Renal pelvis (tissue), 4 donors: ENCODE results near the gene TCAP. TPM values are rescaled to one million over a fixed set of nuclear protein-coding genes. Genes with fewer than 3 reads are reported as not detected.

Source experiments
- DNase-seq: peaks from one replicate; pipeline ENCODE4 v3.0.0-alpha.2; 2013
- polyA plus RNA-seq, 3 donors: library from polyadenylated mRNA; unstranded; fragments of 120-200 nt; gene quantifications; one replicate each; pipeline ENCODE4 v1.2.1, GENCODE V29; 2013; ENCODE audit not compliant: insufficient read length in 3 of 3

The TCAP gene
- polyA plus RNA-seq, 3 donors = 1.5 to 2.0 (median 1.9) TPM

DNA sequence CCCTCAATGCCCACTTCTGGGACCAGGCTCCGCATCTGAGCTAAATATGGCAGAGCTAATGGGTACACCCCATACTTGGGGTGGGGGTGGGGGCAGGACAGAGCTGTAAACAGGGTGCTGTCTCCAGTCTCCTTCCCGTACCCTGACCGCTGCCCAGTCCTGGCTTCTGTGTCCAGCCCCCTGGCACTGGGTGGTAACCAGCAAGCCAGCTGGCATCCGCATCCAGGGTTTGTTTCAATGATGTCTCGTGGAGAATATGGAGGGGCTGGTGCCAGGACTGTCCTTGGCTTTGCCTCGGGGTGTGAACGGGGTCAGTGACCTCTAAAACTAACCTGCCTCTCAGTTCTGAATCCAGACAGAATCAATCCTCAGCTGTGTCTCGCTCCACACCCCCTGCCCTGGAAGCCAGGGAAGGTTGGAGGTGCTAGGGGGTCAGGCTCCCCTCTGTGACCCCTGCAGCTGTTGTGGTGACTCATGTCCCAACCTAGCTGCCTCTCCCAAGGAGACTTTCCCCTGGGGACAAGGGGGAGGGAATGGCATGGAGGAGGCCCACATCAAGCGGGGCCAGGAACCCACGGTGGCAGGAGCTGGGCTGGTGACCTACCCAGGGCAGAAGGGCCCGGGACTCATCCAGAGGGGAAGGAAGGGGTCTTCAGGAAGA lies 1.6 kb downstream of the TCAP start:
- DNase-seq = no peak

GRCh38 chr17:39667262-39667944 lies 2.3 kb downstream of the TCAP start:
- DNase-seq = no peak

DNA sequence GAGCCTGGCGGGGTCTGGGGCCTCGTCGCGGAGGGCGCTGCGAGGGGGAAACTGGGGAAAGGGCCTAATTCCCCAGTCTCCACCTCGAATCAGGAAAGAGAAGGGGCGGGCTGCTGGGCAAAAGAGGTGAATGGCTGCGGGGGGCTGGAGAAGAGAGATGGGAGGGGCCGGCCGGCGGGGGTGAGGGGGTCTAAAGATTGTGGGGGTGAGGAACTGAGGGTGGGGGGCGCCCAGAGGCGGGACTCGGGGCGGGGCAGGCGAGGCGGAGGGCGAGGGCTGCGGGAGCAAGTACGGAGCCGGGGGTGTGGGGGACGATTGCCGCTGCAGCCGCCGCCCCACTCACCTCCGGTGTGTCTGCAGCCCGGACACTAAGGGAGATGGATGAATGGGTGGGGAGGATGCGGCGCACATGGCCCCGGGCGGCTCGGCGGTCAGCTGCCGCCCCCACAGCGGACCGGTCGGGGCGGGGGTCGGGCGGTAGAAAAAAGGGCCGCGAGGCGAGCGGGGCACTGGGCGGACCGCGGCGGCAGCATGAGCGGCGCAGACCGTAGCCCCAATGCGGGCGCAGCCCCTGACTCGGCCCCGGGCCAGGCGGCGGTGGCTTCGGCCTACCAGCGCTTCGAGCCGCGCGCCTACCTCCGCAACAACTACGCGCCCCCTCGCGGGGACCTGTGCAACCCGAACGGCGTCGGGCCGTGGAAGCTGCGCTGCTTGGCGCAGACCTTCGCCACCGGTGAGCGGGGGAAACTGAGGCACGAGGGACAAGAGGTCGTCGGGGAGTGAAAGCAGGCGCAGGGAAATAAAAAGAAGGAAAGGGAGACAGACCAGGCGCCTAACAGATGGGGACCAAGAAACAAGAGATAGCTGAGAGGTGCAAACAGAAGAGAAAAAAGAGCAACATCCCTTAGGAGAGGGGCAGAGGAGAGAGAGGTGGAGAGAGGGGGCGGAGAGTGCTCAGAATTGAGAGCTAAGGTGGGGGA lies 3.1 kb downstream of the TCAP start, which contains the start of gene PNMT:
Gene PNMT (plus strand): TSS at position 509 of the 980 bp plus-strand sequence. CDS start 23 bp downstream, at position 532.
- peak; percentile 60 for DNase-seq

DNA sequence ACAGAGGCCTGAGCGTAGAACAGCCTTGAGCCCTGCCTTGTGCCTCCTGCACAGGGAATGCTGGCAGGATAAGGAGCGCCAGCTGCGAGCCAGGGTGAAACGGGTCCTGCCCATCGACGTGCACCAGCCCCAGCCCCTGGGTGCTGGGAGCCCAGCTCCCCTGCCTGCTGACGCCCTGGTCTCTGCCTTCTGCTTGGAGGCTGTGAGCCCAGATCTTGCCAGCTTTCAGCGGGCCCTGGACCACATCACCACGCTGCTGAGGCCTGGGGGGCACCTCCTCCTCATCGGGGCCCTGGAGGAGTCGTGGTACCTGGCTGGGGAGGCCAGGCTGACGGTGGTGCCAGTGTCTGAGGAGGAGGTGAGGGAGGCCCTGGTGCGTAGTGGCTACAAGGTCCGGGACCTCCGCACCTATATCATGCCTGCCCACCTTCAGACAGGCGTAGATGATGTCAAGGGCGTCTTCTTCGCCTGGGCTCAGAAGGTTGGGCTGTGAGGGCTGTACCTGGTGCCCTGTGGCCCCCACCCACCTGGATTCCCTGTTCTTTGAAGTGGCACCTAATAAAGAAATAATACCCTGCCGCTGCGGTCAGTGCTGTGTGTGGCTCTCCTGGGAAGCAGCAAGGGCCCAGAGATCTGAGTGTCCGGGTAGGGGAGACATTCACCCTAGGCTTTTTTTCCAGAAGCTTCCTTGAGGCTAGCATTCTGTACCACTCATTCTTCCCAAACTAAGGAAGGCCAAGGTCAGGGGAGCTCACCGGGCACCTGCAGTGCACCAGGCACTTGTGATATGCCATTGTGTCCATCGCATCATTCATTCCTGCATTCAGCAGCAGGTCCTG lies 5.0 kb downstream of the TCAP start:
- no peak for DNase-seq

- DNase-seq = no peak
These were observed 5.6 kb downstream of the TCAP start for GRCh38 chr17:39670746-39671145.

DNA sequence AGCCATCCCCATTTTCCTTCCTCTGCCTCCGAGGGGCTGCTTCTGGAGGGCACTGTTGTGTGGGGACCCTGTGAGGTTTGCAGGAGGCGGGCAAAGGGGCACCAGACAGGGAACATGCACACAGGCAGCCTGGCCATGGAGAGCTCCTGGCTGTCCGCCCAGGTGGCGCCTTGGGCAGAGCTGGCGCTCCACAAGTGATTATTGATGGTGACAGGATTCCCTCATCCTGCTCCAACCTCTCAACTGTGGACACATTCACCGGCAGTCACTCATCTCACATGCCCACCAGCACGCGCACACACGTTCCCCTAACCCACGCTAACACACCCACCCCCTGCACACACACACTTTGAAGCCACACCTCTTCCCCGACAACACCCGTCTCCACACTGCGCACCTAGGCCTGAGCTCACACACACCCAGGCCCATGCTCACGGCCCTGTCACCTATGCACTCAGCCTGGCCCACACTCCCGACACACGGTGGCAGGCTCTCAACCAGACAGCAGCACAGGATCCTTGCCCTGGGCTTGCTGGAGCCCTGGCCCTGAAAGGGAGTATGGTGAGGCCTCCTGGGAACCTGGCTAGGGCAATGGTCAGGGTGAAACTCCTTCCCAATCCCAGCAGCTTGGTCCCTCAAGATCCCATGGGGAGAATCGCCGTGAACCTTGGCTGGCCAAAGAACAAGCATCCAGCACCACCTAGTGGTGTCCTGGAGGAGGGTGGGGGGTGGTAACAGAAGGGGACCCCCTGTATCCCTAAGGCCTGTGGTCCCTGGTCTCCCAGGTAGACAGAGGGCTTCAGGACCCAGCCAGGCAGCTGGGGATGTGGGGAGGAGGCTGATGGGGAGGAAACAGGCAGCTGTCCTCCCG lies 6.7 kb downstream of the TCAP start:
- DNase-seq = no peak

DNA sequence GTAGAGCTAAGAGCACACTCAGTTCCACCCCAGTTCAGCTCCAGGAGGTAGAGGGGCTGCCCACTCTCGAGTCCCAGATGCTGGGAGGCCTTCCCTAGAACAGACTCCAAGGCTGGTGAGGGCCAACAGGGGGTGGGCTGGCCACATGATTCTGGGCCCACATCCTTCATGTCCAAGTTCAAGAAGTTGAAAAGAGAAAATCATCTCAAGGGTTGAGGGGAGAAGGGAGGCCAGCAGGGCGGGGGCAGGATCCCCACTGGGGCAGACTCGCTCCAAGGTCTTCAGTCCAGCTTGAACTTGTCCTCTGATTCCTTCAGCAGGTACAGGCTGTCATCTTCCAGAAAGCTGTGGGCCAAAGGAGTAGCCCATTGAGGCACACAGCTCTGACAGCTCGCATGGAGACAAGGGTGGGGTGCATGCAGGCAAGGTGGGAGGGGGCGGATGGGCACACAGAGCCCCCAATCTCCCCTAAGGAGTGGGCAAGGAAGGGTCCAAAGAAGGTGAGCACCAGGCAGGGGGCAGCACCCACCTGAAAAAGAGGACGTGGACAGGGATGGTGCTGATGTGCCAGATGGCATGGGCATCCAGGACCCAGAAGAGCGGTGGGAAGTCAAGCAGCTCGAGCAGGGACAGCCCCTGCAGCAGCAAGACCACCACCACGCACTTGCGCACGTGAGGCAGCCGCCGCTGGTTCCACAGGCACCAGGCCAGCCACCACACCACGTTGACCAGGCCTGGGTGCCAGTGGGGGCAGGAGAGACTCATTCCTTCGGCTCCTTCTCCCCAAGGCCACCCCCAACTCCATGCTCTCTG lies 7.6 kb downstream of the TCAP start:
- no peak for DNase-seq

DNA sequence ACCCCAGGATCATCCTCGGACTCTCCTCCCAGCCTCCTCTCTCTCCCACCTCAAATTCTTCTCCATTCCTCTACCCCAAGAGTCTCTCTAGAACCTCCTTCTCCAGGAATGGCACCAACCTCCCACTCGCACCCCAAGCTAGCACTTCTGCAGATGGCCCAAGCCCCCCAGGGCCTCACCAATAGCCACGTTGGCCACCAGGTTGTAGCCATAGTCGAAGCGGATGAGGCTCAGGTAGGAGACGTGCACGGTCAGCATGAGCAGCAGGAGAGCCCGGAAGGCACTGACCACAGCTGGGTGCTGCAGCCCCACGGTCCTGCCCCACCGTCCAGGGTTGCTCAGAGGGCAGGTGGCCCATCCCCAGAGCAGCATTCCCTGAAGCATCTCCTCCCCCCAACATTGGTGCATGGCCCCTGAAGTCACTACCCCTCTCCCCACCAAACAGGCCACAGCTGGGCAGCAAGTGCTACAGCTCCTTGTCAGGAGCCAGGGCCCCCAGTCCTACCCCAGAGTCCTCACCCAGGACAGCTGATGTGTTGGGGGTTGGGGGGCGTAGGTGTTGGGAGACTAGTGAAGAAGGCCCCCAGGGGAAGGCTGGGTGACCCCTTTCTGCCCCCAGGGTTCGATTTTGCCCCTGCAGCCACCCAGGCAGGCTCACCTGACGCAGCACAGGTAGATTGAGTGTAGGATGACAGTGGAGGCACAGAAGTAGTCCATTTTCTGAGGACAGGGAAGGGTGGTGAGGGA lies 8.4 kb downstream of the TCAP start:
- no peak for DNase-seq

DNA sequence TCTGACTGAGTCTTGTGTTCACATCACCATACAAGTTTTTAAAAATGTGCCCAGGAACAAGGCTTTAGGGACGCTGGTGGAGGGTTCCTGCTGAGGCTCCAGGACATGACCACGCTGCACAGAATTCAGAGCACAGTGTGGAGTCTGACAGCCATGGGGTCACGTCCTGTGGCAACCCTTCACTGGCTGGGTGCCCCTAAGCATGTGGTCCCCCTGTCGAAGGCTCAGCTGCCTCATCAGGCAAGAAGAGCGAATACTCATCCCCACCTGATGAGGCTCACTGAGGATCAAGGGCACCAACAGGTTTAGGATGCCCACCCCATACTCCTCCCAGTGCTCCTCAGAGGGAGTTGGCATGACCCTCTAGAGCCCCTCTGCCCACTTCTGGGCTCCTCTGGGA lies 9.0 kb downstream of the TCAP start:
- no peak for DNase-seq

DNA sequence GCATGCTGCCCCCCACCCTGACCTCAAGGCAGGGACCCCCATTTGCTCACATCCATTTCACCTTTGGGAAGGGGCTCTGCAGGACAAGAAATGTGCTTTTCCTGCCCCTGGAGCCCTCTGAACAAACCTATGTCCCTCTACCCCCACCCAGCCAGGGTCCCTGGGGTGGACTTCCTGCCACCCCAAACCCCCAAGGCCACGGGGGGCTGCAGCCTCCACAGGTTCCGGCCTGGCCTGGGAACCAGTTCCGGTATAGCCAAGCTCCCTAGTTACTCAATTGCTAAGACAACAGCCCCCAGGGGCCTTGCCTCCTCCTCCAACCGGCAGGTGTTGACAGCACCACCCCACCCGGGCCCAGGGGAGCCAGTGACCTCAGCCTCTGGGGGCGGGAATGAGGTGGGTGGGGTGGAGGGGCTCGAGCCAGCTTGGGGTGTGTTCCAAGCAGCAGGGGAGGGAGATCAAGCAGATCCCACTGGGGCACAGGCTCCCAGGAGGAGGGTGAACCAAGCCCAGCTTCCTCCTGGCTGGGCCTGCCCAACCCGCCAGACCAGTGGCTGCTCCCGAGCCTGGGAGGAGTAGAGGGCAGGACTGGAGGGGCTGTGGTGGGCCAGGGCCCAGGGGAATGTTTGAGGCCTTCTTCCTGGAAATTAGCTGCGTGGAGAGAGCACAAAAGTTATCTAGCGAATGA lies 9.7 kb downstream of the TCAP start:
- peak; percentile 56 for DNase-seq

DNA sequence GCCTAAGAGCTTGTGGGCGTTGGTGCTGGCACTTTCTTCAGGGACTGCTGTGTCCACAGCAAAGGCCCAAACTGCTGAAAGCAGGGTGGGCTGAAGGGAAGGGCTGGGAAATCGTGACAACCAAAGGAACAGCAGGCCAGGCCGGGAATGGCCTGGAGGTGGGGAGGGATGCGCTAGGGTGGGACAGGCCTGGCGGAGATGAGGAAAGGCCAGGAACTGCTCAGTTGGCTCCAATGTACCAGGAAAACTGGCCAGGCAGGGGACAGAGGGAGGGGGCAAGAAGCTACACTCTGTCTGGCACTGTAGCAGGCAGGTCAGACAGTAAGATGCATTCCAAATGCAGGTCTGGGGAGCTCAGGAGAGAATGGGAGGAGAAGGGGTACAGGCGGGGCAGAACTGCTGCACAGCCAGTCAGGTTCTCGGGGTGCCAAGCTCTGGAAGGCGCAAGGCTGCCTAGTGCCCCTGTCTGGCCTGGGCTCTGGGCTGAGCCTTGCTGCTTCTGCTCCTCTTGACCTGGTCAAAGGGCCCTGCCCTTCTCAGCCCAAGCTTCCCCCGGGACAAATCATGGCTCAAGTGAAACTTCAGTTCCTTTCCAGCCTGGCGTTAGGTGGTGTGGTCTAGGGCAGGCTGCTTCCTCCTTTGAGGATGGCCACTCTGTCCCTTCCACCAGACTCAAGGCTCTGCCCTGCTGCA lies 10.4 kb downstream of the TCAP start:
- no peak for DNase-seq

DNA sequence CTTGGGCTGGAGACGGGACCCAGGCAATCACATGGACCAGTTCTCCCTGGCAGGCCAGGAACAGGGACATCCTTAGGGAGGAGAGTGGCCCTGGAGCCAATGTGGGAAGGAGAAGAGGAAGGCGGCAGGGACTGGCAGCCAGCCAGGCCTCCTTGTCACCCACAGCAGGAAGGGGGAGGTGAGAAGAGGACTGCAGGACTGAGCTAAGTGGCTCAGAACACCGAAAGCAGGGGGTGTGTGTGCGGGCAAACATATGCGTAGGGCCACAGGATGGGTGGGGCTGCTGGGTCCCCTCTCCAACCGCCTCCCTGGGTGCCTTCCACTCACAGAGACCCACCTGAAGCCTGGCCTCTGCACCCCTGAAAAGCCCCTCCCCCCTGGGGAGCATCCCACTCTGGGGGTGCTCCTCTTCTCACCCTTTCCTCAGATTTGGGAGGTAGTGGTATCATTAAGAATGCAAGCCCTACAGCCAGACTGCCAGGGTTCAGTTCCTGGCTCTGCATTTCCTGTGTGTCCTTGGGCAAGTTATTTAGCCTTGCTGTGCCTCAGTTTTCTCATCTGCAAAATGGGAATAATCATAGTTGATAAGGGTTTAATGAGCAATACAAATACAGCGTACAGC lies 11.2 kb downstream of the TCAP start:
- DNase-seq = no peak

- DNase-seq = no peak
These were observed 11.9 kb downstream of the TCAP start for GRCh38 chr17:39677072-39677471.

GRCh38 chr17:39677542-39678339 lies 12.6 kb downstream of the TCAP start:
- peak; percentile 86 for DNase-seq

DNA sequence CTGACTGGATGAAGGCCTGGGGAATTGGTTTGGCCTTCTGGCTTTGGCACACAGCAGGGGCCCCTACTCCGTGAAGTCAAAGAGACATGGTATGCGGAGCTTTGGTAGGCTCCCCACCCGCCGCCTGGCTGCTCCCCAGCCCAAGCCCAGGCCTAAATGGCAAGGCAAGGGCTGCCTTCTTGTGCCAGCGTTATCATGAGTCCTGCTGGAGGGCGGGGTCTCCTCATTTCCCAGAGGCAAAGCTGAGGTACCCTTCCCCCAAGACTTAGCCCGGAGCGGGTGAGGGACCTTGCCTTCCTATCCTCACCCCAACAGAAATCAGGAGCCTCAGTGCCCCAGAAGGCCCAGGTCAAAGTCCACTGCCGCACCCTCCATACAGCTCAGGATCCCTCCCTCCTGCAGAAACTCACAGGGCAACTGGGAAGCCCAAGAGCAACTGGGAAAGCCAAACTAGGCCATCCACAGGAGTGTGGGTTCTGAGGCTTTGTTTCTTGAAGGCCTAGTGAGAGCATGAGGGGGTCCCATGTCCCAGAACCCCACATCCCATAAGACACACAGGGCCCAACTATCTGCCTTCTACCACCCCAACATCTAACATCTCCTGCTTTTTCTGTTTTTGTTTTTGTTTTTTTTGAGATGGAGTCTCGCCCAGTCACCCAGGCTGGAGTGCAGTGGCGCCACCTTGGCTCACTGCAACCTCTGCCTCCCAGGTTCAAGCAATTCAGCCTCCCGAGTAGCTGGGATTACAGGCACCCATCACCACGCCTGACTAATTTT lies 13.4 kb downstream of the TCAP start:
- DNase-seq = no peak
